ENCODE measurements around the gene GALNT14. TPM values are rescaled to one million over a fixed set of nuclear protein-coding genes. Genes with fewer than 3 reads are reported as not detected.

The GALNT14 gene
- total and polyA plus RNA-seq, 10 of the 15 experiments (the other 5 are each of a cell fraction or from before 2014, with no cell fraction given), result 3.7 to 17.8 (median 6.0) TPM

DNA sequence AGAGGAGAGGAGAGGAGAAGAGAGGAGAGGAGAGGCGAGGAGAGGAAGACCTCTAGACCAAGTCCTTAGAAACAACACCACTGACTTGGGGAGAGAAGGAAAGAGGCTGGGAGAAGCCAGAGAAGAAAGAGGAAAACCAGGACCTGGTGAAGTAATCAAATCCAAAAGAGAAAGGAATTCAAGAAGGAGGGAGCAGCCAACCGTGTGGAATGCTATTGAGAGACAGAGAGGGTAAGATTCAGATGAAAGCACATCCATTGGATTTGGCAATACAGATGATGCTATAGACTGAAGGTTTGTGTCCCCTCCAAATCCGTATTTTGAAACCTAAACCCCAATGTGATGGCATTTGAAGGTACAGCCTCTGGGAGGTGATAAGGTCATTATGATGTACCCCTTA lies 50.7 kb downstream of the GALNT14 start:
- H3K79me2 ChIP-seq (ENCODE audit: control insufficient read depth, insufficient read depth, low read length), result no peaks in the 10 kb centered on the region
- H3K4me1 ChIP-seq (ENCODE audit: control insufficient read depth, insufficient read depth, low read length), result no peaks in the 10 kb centered on the region
- no peaks in the 10 kb centered on the region for H3K9me3 ChIP-seq (replicated peaks; ENCODE audit: control insufficient read depth, insufficient read depth, low read length)
- FAIRE-seq, result no peak
- in situ Hi-C loops (cut with MboI), result no loop called here
- WGBS (ENCODE audit: insufficient coverage, insufficient replicate concordance, low lambda C conversion rate, missing lambda C conversion rate), result 0% methylated on average over 3 of the region's 3 CpGs
- TF ChIP-seq, protein P1, sequence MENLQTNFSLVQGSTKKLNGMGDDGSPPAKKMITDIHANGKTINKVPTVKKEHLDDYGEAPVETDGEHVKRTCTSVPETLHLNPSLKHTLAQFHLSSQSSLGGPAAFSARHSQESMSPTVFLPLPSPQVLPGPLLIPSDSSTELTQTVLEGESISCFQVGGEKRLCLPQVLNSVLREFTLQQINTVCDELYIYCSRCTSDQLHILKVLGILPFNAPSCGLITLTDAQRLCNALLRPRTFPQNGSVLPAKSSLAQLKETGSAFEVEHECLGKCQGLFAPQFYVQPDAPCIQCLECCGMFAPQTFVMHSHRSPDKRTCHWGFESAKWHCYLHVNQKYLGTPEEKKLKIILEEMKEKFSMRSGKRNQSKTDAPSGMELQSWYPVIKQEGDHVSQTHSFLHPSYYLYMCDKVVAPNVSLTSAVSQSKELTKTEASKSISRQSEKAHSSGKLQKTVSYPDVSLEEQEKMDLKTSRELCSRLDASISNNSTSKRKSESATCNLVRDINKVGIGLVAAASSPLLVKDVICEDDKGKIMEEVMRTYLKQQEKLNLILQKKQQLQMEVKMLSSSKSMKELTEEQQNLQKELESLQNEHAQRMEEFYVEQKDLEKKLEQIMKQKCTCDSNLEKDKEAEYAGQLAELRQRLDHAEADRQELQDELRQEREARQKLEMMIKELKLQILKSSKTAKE (IDR thresholded peaks at IDR 0.05; ENCODE audit: low read depth, poor library complexity, severe bottlenecking), result no peak
- TF ChIP-seq PML (IDR thresholded peaks at IDR 0.05; ENCODE audit: low read length) (no peak), RAD51 (IDR thresholded peaks at IDR 0.05) (no peak), SMARCA5 (IDR thresholded peaks at IDR 0.05) (no peak), POLR2AphosphoS2 (IDR thresholded peaks at IDR 0.05; ENCODE audit: low read depth, low read length) (no peak), CBX3 (IDR thresholded peaks at IDR 0.05; ENCODE audit: borderline replicate concordance, low read depth) (no peak), SREBF2 (IDR thresholded peaks at IDR 0.05; ENCODE audit: low read length) (no peak), CBFB (IDR thresholded peaks at IDR 0.05; ENCODE audit: low read depth) (no peak), TARDBP (IDR thresholded peaks at IDR 0.05; ENCODE audit: borderline replicate concordance) (no peak), MEF2B (IDR thresholded peaks at IDR 0.05; ENCODE audit: partially characterized antibody, poor library complexity, severe bottlenecking) (no peak), CEBPB (IDR thresholded peaks at IDR 0.05; ENCODE audit: borderline replicate concordance in 1 of 2, low read depth in 2 of 2, low read length in 2 of 2) (no peak), ASH2L (IDR thresholded peaks at IDR 0.05; ENCODE audit: borderline replicate concordance, low read depth) (no peak), JUND (IDR thresholded peaks at IDR 0.05; ENCODE audit: low read depth, low read length) (no peak), ATF7 (IDR thresholded peaks at IDR 0.05; ENCODE audit: low read depth) (no peak), BCL11A (IDR thresholded peaks at IDR 0.05; ENCODE audit: low read depth, low read length) (no peak)
- TF ChIP-seq, protein P2, sequence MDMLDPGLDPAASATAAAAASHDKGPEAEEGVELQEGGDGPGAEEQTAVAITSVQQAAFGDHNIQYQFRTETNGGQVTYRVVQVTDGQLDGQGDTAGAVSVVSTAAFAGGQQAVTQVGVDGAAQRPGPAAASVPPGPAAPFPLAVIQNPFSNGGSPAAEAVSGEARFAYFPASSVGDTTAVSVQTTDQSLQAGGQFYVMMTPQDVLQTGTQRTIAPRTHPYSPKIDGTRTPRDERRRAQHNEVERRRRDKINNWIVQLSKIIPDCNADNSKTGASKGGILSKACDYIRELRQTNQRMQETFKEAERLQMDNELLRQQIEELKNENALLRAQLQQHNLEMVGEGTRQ (IDR thresholded peaks at IDR 0.05; ENCODE audit: borderline replicate concordance, low read depth, low read length), result no peak
- TF ChIP-seq, protein P3, sequence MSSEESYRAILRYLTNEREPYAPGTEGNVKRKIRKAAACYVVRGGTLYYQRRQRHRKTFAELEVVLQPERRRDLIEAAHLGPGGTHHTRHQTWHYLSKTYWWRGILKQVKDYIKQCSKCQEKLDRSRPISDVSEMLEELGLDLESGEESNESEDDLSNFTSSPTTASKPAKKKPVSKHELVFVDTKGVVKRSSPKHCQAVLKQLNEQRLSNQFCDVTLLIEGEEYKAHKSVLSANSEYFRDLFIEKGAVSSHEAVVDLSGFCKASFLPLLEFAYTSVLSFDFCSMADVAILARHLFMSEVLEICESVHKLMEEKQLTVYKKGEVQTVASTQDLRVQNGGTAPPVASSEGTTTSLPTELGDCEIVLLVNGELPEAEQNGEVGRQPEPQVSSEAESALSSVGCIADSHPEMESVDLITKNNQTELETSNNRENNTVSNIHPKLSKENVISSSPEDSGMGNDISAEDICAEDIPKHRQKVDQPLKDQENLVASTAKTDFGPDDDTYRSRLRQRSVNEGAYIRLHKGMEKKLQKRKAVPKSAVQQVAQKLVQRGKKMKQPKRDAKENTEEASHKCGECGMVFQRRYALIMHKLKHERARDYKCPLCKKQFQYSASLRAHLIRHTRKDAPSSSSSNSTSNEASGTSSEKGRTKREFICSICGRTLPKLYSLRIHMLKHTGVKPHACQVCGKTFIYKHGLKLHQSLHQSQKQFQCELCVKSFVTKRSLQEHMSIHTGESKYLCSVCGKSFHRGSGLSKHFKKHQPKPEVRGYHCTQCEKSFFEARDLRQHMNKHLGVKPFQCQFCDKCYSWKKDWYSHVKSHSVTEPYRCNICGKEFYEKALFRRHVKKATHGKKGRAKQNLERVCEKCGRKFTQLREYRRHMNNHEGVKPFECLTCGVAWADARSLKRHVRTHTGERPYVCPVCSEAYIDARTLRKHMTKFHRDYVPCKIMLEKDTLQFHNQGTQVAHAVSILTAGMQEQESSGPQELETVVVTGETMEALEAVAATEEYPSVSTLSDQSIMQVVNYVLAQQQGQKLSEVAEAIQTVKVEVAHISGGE (CRISPR knock-in tag; IDR thresholded peaks at IDR 0.05), result no peak
- no peak overlapping the region for H3K27ac ChIP-seq (ENCODE audit: control insufficient read depth, insufficient read depth)
- no peak for DNase-seq (ENCODE audit: low read depth, low spot score)
- intact Hi-C loops (cut with micrococcal nuclease; ENCODE audit: unreplicated experiment), result no loop called here
- ChIA-PET SMC1A (ENCODE audit: uncharacterized antibody, unreplicated experiment) (no interaction called here), POLR2A (no interaction called here), RAD21 (ENCODE audit: unreplicated experiment) (no interaction called here), CTCF (no interaction called here)
- H3K4me3 ChIP-seq, result no peak overlapping the region
- BruUV-seq (replicated peaks), result no TSS peak
- H3K27me3 ChIP-seq (replicated peaks in 1 of 2; ENCODE audit: control insufficient read depth in 2 of 2, insufficient read depth in 2 of 2, low read length in 1 of 2), result no peaks in the 10 kb centered on the region
- no peak overlapping the region for H3K9ac ChIP-seq (ENCODE audit: control insufficient read depth, insufficient read depth, low read length)
- no peaks in the 10 kb centered on the region for H3K36me3 ChIP-seq (ENCODE audit: control insufficient read depth in 2 of 2, insufficient read depth in 2 of 2, low read length in 1 of 2)
- H2AFZ ChIP-seq (ENCODE audit: control insufficient read depth, low read depth, low read length), result no peak overlapping the region
- ATAC-seq, result no peak
- no peak overlapping the region for H3K4me2 ChIP-seq (ENCODE audit: control insufficient read depth, insufficient read depth)
- no peaks in the 10 kb centered on the region for H4K20me1 ChIP-seq (ENCODE audit: control insufficient read depth, insufficient read depth)
